GM12878 (cell line): ENCODE results near the gene AEBP1. TPM values are rescaled to one million over a fixed set of nuclear protein-coding genes. Genes with fewer than 3 reads are reported as not detected.

Experiments
- ATAC-seq: fragments of 200-7000 bp; cut with Tn5 transposase; 3 replicates; pipeline ENCODE4 v1.9.1; 2020; ENCODE audit warnings: mild to moderate bottlenecking, moderate library complexity
- BruUV-seq: library from RNA; stranded (reverse); fragments of 400-500 nt; replicated peaks from 2 replicates; lab custom pipeline; 2021; lab: Mats Ljungman, UMichigan
- CTCF ChIA-PET: fragments of 300-600 bp; sonication (Branson Sonifier 250); formaldehyde crosslinking; extraction: SDS; loops from one replicate; lab custom pipeline; 2021; ENCODE audit warnings: inconsistent platforms; lab: Yijun Ruan, JAX
- POLR2A ChIA-PET: fragments of 350-600 bp; formaldehyde crosslinking; extraction: SDS; loops from one replicate; lab custom pipeline; 2021; ENCODE audit warnings: inconsistent platforms; lab: Charles Lee
- RAD21 ChIA-PET: fragments of 300-600 bp; sonication (Branson Sonifier 250); formaldehyde crosslinking; loops from one replicate; lab custom pipeline; 2023; ENCODE audit warnings: antibody characterized with exemption; ENCODE audit not compliant: unreplicated experiment; lab: Charles Lee
- SMC1A ChIA-PET: fragments of 300-600 bp; sonication (Branson Sonifier 250); formaldehyde crosslinking; loops from one replicate; lab custom pipeline; 2023; ENCODE audit not compliant: unreplicated experiment, uncharacterized antibody; lab: Charles Lee
- DNase-seq: peaks from one replicate; pipeline ENCODE4 v3.0.0-alpha.2; 2011; ENCODE audit warnings: low read depth, low spot score
- FAIRE-seq: peaks from 3 replicates; lab custom pipeline; 2011; peaks lifted over from hg19 to GRCh38; lab: Jason Lieb, UNC
- H2AFZ ChIP-seq: 2 replicates; pipeline ENCODE4 v1.6.0; 2011; ENCODE audit warnings: low read depth, low read length, control low read depth; ENCODE audit not compliant: control insufficient read depth
- H3K27ac ChIP-seq: 2 replicates; pipeline ENCODE4 v1.5.1; 2011; ENCODE audit warnings: control low read depth; ENCODE audit not compliant: control insufficient read depth, insufficient read depth
- H3K27me3 ChIP-seq, 2 experiments: replicated peaks in 1 of 2; 2 replicates each; pipeline versions ENCODE4 v1.6.0 to v1.6.1; 2011; ENCODE audit warnings: low read length in 1 of 2; ENCODE audit not compliant: control insufficient read depth in 2 of 2, insufficient read depth in 2 of 2
- H3K36me3 ChIP-seq, 2 experiments: 2 replicates each; pipeline ENCODE4 v1.5.1; 2011; ENCODE audit warnings: low read length in 1 of 2; ENCODE audit not compliant: control insufficient read depth in 2 of 2, insufficient read depth in 2 of 2
- H3K4me1 ChIP-seq: 2 replicates; pipeline ENCODE4 v1.6.1; 2011; ENCODE audit warnings: mild to moderate bottlenecking, low read length, moderate library complexity, mixed read lengths; ENCODE audit not compliant: control insufficient read depth, insufficient read depth
- H3K4me2 ChIP-seq: 2 replicates; pipeline ENCODE4 v1.6.0; 2011; ENCODE audit warnings: control low read depth; ENCODE audit not compliant: control insufficient read depth, insufficient read depth
- H3K4me3 ChIP-seq: fragments of 200-600 bp; sonication (generic); 2 replicates; pipeline ENCODE4 v1.5.1; 2016
- H3K79me2 ChIP-seq: 2 replicates; pipeline ENCODE4 v1.6.0; 2011; ENCODE audit warnings: low read length; ENCODE audit not compliant: control insufficient read depth, insufficient read depth
- H3K9ac ChIP-seq: 2 replicates; pipeline ENCODE4 v1.8.0; 2011; ENCODE audit warnings: low read length, control low read depth, mixed read lengths; ENCODE audit not compliant: control insufficient read depth, insufficient read depth
- H3K9me3 ChIP-seq: replicated peaks from 3 replicates; pipeline ENCODE4 v1.5.1; 2011; ENCODE audit warnings: mild to moderate bottlenecking, low read length; ENCODE audit not compliant: control insufficient read depth, insufficient read depth
- H4K20me1 ChIP-seq: 2 replicates; pipeline ENCODE4 v1.6.0; 2011; ENCODE audit not compliant: control insufficient read depth, insufficient read depth
- BACH1 ChIP-seq: fragments of 450-650 bp; IDR thresholded peaks from 2 replicates; pipeline ENCODE4 v1.6.1; 2017; ENCODE audit warnings: mild to moderate bottlenecking, borderline replicate concordance
- BCL3 ChIP-seq: IDR thresholded peaks from 2 replicates; pipeline ENCODE4 v1.6.1; 2011; ENCODE audit warnings: borderline replicate concordance, low read depth, mild to moderate bottlenecking, moderate library complexity, low read length; ENCODE audit not compliant: insufficient read depth, poor library complexity, severe bottlenecking
- NFXL1 ChIP-seq: fragments of 450-650 bp; IDR thresholded peaks from 2 replicates; pipeline ENCODE4 v1.6.1; 2017; ENCODE audit warnings: antibody characterized with exemption, mild to moderate bottlenecking, borderline replicate concordance
- NFYB ChIP-seq: IDR thresholded peaks from 2 replicates; pipeline ENCODE4 v1.6.1; 2011; ENCODE audit warnings: low read depth, mild to moderate bottlenecking, low read length, improper control_type of control experiment, moderate library complexity; ENCODE audit not compliant: insufficient read depth
- POLR2A ChIP-seq: IDR thresholded peaks from 2 replicates; pipeline ENCODE4 v1.6.1; 2011; ENCODE audit warnings: low read depth, mild to moderate bottlenecking, low read length
- POLR2AphosphoS2 ChIP-seq: IDR thresholded peaks from 2 replicates; pipeline ENCODE4 v1.6.1; 2011; ENCODE audit warnings: low read depth, mild to moderate bottlenecking, low read length, improper control_type of control experiment, moderate library complexity
- RAD21 ChIP-seq: IDR thresholded peaks from 2 replicates; pipeline ENCODE4 v1.6.1; 2011; ENCODE audit warnings: mild to moderate bottlenecking, low read depth, low read length, moderate library complexity; ENCODE audit not compliant: insufficient read depth
- SREBF1 ChIP-seq: IDR thresholded peaks from 2 replicates; pipeline ENCODE4 v1.6.1; 2012; ENCODE audit warnings: mild to moderate bottlenecking, low read length
- TAF1 ChIP-seq: IDR thresholded peaks from 2 replicates; pipeline ENCODE4 v1.6.1; 2011; ENCODE audit warnings: mild to moderate bottlenecking, low read depth, low read length, borderline replicate concordance
- WGBS: methylation state at CpG from one replicate; pipeline ENCODE4 v1.1.6; 2016; ENCODE audit warnings: low lambda C conversion rate; ENCODE audit not compliant: insufficient replicate concordance, insufficient coverage; ENCODE audit errors: missing lambda C conversion rate; 5-methylcytosine and 5-hydroxymethylcytosine counted together
- in situ Hi-C: fragments of 300-500 bp; cut with MboI; formaldehyde crosslinking; loops from 9 replicates; pipeline ENCODE4 v1.14.3; 2018; ENCODE audit warnings: mixed read lengths
- intact Hi-C: fragments of 100-400 bp; cut with micrococcal nuclease; formaldehyde crosslinking; loops from one replicate; pipeline ENCODE4 v1.14.2; 2022; ENCODE audit not compliant: unreplicated experiment
- polyA plus RNA-seq, 11 experiments: library from polyadenylated mRNA; depleted of rRNA in 4 of 11; unstranded in 6 of 11; stranded (reverse) in 5 of 11; fragments of >200 nt; fragmentation: Nextera tagmentation in 4 of 11; fragmentation: Illumina TruSeq in 1 of 11; extraction: Ambion mirVana in 4 of 11; extraction: Trizol in 1 of 11; gene quantifications; 1 replicate in 1 of 11; 2 replicates in 10 of 11; pipeline versions ENCODE4 v1.2.1 to v1.2.3, GENCODE V29; 2011 to 2016; ENCODE audit warnings: inconsistent platforms in 2 of 11, missing spikeins in 2 of 11, low read depth in 1 of 11
- total RNA-seq, 4 experiments: library from RNA; depleted of rRNA in 3 of 4; stranded (reverse); fragments of >200 nt in 3 of 4; fragmentation: Illumina TruSeq in 1 of 4; extraction: Trizol in 1 of 4; gene quantifications; 2 replicates each; pipeline versions ENCODE4 v1.2.1 to v1.2.3, GENCODE V29; 2013 to 2021
- TF ChIP-seq, protein P1 (sequence below): fragments of 450-650 bp; IDR thresholded peaks from 2 replicates; pipeline ENCODE4 v1.6.1; 2016; ENCODE audit warnings: mild to moderate bottlenecking
- TF ChIP-seq, protein P2 (sequence below): IDR thresholded peaks from 2 replicates; pipeline ENCODE4 v1.6.1; 2011; ENCODE audit warnings: mild to moderate bottlenecking, low read depth, low read length, moderate library complexity; ENCODE audit not compliant: insufficient replicate concordance

AEBP1 gene
- total and polyA plus RNA-seq, 10 of the 15 experiments (the other 5 are each of a cell fraction or from before 2014, with no cell fraction given): 0.06 to 0.23 (median 0.11) TPM; not detected in 5

DNA sequence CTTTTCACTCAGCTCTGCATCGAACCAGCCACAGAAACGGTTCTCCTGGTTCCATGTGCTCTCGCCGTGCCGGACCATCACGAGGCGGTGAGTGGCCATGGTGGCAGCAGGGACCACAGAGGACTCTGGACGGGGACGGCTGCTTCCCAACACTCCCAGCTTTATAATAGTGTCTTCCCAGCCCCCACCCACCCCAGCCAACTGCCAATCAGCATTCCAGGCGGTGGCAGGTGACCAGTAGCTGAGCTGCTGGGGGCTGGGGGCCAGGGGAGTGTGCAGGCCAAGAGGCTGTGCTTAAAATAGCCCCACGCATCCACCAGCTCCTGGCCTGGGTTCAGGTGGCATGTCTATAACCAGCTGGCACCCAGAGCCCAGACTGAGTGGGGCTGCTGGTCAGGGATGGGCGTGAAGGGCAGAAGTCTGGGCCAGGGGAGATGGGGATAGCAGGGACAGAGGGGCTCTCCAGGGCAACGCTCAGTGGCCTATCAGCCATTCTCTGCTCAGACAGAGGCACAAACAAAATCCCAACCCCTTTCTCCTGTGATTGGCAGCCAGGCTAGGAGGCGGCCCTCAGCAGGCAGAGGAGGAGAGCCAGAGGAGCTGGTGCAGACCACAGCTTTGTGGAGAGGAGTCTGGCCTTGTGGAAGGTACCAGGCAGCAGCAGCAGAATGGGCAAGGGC lies 38.6 kb upstream of the AEBP1 start, which contains the start of gene PGAM2:
PGAM2 (minus strand) TSS at position 137 of the 680 bp plus-strand sequence; CDS start at position 99, 38 bp downstream.
- POLR2A ChIA-PET: interaction anchor here (1.2 kb wide), 1 partner anchor 16 kb away, joined by 3 read pairs; no protein-coding TSS in a partner anchor
- no TSS peak for BruUV-seq
- H4K20me1 ChIP-seq: no peaks in the 10 kb centered on the region
- H2AFZ ChIP-seq: no peak within 1 kb of the TSS
- no peak within 1 kb of the TSS for H3K4me2 ChIP-seq
- H3K4me3 ChIP-seq: no peak within 1 kb of the TSS
- no peak for FAIRE-seq
- intact Hi-C loops: no loop called here
- H3K27me3 ChIP-seq: no peaks in the 10 kb centered on the region
- no peaks in the 10 kb centered on the region for H3K9me3 ChIP-seq
- peaks cover 7 to 17% of the 10 kb centered on the region in 2 experiments; a peak in 3 of 4 replicates for H3K36me3 ChIP-seq
- RAD21 ChIA-PET: interaction anchor here (1.0 kb wide), 1 partner anchor 132 kb away, joined by 3 read pairs; no protein-coding TSS in a partner anchor
- TF ChIP-seq SREBF1 (no peak), BACH1 (peak; percentile 25; the same call in 1 of the 2 replicates), NFXL1 (no peak), POLR2A (peak; percentile 61), BCL3 (peak; percentile 24), NFYB (no peak), POLR2AphosphoS2 (peak; percentile 16; the same call in 1 of the 2 replicates), TAF1 (no peak), RAD21 (no peak)
- TF ChIP-seq, protein P1, sequence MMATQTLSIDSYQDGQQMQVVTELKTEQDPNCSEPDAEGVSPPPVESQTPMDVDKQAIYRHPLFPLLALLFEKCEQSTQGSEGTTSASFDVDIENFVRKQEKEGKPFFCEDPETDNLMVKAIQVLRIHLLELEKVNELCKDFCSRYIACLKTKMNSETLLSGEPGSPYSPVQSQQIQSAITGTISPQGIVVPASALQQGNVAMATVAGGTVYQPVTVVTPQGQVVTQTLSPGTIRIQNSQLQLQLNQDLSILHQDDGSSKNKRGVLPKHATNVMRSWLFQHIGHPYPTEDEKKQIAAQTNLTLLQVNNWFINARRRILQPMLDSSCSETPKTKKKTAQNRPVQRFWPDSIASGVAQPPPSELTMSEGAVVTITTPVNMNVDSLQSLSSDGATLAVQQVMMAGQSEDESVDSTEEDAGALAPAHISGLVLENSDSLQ: peak; percentile 83
- TF ChIP-seq, protein P2, sequence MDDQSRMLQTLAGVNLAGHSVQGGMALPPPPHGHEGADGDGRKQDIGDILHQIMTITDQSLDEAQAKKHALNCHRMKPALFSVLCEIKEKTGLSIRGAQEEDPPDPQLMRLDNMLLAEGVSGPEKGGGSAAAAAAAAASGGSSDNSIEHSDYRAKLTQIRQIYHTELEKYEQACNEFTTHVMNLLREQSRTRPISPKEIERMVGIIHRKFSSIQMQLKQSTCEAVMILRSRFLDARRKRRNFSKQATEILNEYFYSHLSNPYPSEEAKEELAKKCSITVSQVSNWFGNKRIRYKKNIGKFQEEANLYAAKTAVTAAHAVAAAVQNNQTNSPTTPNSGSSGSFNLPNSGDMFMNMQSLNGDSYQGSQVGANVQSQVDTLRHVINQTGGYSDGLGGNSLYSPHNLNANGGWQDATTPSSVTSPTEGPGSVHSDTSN: peak; percentile 80
- no peak for DNase-seq
- no peaks in the 10 kb centered on the region for H3K79me2 ChIP-seq
- H3K9ac ChIP-seq: no peak within 1 kb of the TSS
- SMC1A ChIA-PET: interaction anchor here (0.7 kb wide), 1 partner anchor 10 kb away, joined by 3 read pairs; no protein-coding TSS in a partner anchor
- no peak within 1 kb of the TSS for H3K27ac ChIP-seq
- no peaks in the 10 kb centered on the region for H3K4me1 ChIP-seq
- CTCF ChIA-PET: interaction anchor here (1.2 kb wide), 1 partner anchor 131 kb away, joined by 3 read pairs; no protein-coding TSS in a partner anchor
- in situ Hi-C loops: no loop called here
- 23% methylated on average over 14 of the region's 14 CpGs for WGBS
- peak; percentile 50 for ATAC-seq
